Measurements from ENCODE around the gene GSG1. TPM values are rescaled to one million over a fixed set of nuclear protein-coding genes. Genes with fewer than 3 reads are reported as not detected.

Gene GSG1
- not detected for total RNA-seq

DNA sequence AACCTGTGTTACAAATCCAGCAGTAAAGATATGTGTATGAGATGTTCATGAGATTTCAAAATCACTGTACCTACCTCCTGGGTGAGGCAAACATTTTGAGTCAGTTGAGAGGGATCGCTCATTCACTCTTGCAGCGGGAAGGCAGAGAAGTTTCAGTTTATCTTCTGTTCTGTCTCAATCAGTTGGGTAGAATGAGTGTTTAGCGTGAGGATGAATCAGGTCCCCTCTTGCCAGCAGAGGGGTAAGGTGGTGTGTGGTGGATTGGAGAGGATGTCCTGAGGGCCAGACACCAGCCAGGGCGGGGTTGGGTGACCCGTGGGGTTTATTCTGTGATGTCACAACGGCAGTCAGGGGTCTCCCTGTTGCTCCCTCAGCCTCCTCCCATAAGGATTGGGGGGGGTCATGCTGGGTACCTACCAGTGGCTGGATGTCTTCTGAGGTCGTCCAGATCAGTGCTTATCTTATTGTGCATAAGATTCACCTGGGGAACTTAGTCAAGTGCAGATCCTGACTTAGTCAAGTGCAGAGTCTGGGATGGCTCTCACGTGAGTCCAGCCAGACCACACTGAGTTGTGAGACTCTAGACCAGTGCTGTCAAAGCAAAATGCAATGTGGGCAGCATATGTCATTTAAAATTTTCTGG lies at the start of gene GSG1:
Gene GSG1 (minus strand): TSS at position 277 of the 643 bp plus-strand sequence. CDS start 155 bp downstream, at position 122.
- no peak for DNase-seq
- peak within 1 kb of the TSS; percentile 82 for H3K27ac ChIP-seq
- H3K4me3 ChIP-seq: no peak within 1 kb of the TSS
- H3K27me3 ChIP-seq: no peaks in the 10 kb centered on the region
- intact Hi-C loops (cut with DNase I): loop anchor here (5.0 kb wide), 1 partner anchor 94 kb away; the partner anchor contains the start of gene EMP1
- no peak within 1 kb of the TSS for H3K9ac ChIP-seq (ENCODE audit: low read depth in 2 of 2, low read length in 2 of 2)
- TF ChIP-seq, protein P1, sequence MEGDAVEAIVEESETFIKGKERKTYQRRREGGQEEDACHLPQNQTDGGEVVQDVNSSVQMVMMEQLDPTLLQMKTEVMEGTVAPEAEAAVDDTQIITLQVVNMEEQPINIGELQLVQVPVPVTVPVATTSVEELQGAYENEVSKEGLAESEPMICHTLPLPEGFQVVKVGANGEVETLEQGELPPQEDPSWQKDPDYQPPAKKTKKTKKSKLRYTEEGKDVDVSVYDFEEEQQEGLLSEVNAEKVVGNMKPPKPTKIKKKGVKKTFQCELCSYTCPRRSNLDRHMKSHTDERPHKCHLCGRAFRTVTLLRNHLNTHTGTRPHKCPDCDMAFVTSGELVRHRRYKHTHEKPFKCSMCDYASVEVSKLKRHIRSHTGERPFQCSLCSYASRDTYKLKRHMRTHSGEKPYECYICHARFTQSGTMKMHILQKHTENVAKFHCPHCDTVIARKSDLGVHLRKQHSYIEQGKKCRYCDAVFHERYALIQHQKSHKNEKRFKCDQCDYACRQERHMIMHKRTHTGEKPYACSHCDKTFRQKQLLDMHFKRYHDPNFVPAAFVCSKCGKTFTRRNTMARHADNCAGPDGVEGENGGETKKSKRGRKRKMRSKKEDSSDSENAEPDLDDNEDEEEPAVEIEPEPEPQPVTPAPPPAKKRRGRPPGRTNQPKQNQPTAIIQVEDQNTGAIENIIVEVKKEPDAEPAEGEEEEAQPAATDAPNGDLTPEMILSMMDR (IDR thresholded peaks at IDR 0.05): no peak
- no peaks in the 10 kb centered on the region for H3K9me3 ChIP-seq
- H3K4me1 ChIP-seq: peaks cover 24% of the 10 kb centered on the region
- no peaks in the 10 kb centered on the region for H3K36me3 ChIP-seq

DNA sequence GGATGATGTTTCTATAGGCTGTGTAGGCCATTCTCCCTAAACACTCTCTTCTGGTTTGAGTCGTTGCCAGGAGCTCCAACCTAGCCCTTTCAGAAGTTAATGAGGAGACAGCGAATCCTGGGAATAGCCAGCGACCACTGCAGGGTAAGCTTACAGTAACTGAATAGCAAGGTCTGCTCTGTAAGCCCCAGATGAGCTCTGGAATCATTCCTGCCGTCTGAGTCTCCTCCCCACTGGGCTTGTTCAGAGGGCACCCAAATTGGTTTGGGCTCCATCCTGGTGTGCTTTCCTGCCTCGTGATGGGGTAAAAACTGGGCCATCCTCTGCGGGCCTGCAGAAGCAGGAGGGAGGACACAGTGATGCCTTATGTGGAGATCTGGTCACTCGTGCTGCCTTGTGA lies 49.7 kb upstream of the GSG1 start:
- H3K27ac ChIP-seq: no peak overlapping the region
- no peaks in the 10 kb centered on the region for H3K27me3 ChIP-seq
- H3K4me3 ChIP-seq: no peak overlapping the region
- H3K4me1 ChIP-seq: no peaks in the 10 kb centered on the region
- TF ChIP-seq, protein P1 (IDR thresholded peaks at IDR 0.05): no peak
- no peak for DNase-seq
- H3K36me3 ChIP-seq: no peaks in the 10 kb centered on the region
- intact Hi-C loops (cut with DNase I): no loop called here
- no peak overlapping the region for H3K9ac ChIP-seq (ENCODE audit: low read depth in 2 of 2, low read length in 2 of 2)
- no peaks in the 10 kb centered on the region for H3K9me3 ChIP-seq

GRCh38 chr12:13152756-13153155 lies 49.3 kb upstream of the GSG1 start:
- TF ChIP-seq, protein P1 (IDR thresholded peaks at IDR 0.05): no peak
- Histone ChIP-seq H3K9ac (ENCODE audit: low read depth in 2 of 2, low read length in 2 of 2) (no peak overlapping the region), H3K9me3 (no peaks in the 10 kb centered on the region), H3K27me3 (no peaks in the 10 kb centered on the region), H3K36me3 (no peaks in the 10 kb centered on the region), H3K4me1 (no peaks in the 10 kb centered on the region), H3K4me3 (no peak overlapping the region), H3K27ac (no peak overlapping the region)
- DNase-seq: no peak
- intact Hi-C loops (cut with DNase I): no loop called here

DNA sequence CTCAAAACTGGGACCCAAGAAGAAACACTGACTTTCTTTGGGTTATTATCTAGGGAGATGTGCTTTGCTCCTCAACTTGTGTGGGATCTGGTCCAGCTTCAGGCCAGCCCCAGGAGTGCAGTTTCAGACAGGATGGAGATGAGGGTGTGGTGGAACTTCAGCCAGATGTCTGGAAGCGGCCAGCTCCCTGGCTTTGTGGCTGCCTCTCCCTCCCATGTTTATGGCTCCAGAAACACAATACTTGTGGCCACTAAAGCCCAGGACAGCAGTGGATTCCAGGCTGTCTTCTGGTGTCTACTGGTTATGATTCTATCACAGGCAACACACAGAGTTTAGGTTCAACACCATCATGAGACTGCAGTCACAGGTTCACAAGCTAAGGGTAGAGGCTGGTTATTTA lies 48.8 kb upstream of the GSG1 start:
- H3K9ac ChIP-seq (ENCODE audit: low read depth in 2 of 2, low read length in 2 of 2): no peak overlapping the region
- no peaks in the 10 kb centered on the region for H3K9me3 ChIP-seq
- DNase-seq: no peak
- H3K4me1 ChIP-seq: no peaks in the 10 kb centered on the region
- no peak overlapping the region for H3K27ac ChIP-seq
- no peaks in the 10 kb centered on the region for H3K36me3 ChIP-seq
- TF ChIP-seq, protein P1 (IDR thresholded peaks at IDR 0.05): no peak
- intact Hi-C loops (cut with DNase I): no loop called here
- no peak overlapping the region for H3K4me3 ChIP-seq
- no peaks in the 10 kb centered on the region for H3K27me3 ChIP-seq

DNA sequence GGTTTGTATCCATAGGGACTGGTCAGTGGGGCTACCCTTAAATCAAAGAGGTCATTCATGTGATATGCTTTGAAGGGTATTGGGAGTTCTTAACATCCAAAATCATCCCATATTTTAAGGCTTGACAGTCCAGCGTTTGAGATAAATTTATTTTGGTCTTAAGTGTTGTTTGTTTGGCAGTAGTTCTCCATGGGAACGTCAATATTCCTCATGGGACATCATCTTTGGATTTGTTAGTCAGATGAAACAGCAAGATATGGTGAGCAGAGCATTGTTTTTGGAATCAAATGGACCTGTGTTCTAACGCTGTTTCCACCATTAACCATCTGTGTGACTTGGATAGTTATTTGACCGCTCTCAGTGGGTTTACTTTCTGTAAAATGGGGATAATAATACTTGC lies 45.9 kb upstream of the GSG1 start:
- no peak overlapping the region for H3K27ac ChIP-seq
- H3K27me3 ChIP-seq: no peaks in the 10 kb centered on the region
- H3K9ac ChIP-seq (ENCODE audit: low read depth in 2 of 2, low read length in 2 of 2): no peak overlapping the region
- H3K9me3 ChIP-seq: no peaks in the 10 kb centered on the region
- H3K36me3 ChIP-seq: no peaks in the 10 kb centered on the region
- H3K4me3 ChIP-seq: no peak overlapping the region
- TF ChIP-seq, protein P1 (IDR thresholded peaks at IDR 0.05): no peak
- no peaks in the 10 kb centered on the region for H3K4me1 ChIP-seq
- DNase-seq: no peak
- intact Hi-C loops (cut with DNase I): no loop called here

All from colonic mucosa (tissue), 4 donors.